KOPT-K1 (cell line): Measurements from ENCODE around the gene ACTL7A.

Source experiments
- H3K27ac ChIP-seq: fragments of 200-600 bp; sonication (generic); 2 replicates; pipeline ENCODE4 v1.5.1; 2016; ENCODE audit warnings: antibody characterized with exemption, mild to moderate bottlenecking, low read depth, low read length; ENCODE audit not compliant: poor library complexity, severe bottlenecking
- H3K36me3 ChIP-seq: fragments of 200-600 bp; sonication (generic); 2 replicates; pipeline ENCODE4 v1.5.1; 2017; ENCODE audit warnings: antibody characterized with exemption, mild to moderate bottlenecking, low read length, moderate library complexity; ENCODE audit not compliant: insufficient read depth
- H3K9me3 ChIP-seq: fragments of 200-600 bp; sonication (generic); 2 replicates; pipeline ENCODE4 v1.5.1; 2017; ENCODE audit warnings: antibody characterized with exemption, low read length, mild to moderate bottlenecking; ENCODE audit not compliant: insufficient read depth, poor library complexity, severe bottlenecking

Gene ACTL7A

DNA sequence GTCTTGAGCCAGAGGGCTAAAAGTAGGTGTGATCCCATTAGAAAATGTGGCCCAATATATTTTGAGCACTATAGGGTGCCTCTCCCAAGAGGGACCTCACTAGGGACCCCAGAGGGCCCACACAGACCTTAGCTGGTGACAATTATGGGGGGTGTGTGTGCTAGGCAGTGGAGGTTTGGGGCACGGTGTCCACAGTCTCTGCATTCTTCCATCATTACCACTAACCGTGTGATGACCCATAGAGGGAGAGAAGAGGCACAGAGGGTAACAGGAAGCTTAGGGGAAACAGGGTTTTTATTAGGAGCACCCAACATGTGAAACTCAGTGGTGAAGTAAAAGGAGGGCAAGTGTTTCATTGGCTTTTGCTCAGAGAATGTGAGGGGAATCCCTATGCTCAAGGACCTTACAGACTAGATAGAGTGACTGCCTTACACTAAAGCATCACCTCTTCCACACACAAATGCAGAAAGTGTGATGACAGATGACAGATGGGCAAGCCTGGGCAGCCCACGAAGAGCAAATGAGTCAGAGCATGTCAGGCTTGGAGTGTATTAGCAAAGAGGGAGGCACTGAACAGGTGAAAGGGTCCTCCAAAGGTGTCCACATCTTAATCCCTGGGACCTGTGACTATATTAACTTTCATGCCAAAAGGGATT is 2.5 kb upstream of the ACTL7A start:
- no peaks in the 10 kb centered on the region for H3K9me3 ChIP-seq
- H3K36me3 ChIP-seq: no peaks in the 10 kb centered on the region
- no peak overlapping the region for H3K27ac ChIP-seq

DNA sequence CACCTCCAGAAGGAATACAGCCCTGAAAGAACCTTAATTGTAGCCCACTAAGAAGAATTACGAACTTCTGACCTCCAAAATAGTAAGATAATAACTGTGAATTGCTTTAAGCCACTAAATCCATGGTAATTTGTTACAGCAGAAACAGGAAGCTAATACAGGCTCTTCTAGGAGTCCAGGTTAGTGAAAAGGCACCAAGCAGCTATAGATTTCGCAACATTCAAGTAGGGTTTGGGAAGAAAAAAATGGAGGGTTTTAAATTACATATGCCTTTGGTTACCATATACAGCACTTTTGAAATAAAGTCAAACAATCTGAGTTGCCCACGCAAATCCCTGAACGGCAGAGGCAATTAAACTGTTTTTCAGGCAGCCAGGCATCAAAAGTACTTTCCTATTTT is 1.7 kb upstream of the ACTL7A start:
- H3K9me3 ChIP-seq: no peaks in the 10 kb centered on the region
- no peak overlapping the region for H3K27ac ChIP-seq
- no peaks in the 10 kb centered on the region for H3K36me3 ChIP-seq

DNA sequence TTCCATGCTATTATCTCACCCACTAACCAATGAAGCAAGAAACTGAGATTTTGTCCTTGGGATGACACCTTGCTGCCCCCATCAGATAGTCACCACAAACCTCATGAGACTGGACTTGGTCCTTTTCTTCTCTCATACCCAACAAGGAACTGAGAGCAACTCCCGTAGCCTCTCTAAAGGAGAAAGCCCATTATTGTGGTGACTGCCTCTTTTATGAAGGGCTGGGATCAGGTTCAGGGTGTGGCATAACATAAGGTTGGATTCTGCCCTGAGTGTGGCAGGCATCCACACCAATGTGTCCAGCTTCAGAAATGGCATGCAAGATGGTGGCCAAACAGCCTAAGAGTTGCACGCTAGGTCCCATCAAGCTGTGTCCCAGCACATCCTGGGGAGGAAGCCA is 1.3 kb upstream of the ACTL7A start:
- Histone ChIP-seq H3K9me3 (no peaks in the 10 kb centered on the region), H3K27ac (no peak overlapping the region), H3K36me3 (no peaks in the 10 kb centered on the region)

DNA sequence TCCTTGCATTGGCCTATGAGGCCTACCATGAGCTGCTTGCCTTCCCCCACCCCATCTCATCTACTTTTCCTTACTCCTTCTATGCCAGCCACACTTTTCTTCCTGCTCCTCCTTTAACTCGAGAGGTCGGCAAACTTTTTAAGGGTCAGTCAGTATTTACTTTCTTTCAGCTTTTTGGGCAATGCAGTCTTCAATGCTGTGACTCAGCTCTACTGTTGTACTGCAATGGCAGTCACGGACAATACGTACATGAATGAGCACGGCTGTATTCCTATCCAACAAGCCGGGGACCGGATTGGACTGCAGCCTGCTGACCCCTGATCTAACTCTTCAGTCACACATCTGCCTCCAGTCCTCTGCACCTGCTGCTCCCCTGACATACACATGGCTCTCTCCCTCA is 602 bp upstream of the ACTL7A start:
- Histone ChIP-seq H3K36me3 (no peaks in the 10 kb centered on the region), H3K9me3 (no peaks in the 10 kb centered on the region), H3K27ac (no peak overlapping the region)

DNA sequence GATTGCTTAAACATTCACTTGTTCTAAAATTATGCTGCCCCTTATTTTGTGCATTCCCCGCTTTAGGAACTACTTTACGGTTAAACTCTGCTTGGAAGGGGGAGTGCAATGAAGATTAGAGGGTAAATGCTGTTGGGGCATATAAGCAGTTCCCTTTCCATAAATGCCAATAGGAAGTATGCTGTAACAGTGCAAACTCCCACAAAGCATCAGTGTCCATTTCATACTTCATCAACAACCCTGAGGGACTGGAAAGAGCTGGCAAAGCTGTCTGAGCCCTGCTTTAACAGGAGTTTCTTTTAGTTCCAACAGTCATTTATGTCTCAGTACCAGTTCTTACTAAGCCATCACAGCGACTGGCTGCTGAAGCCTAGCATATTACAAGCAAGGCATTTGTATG is 1.8 kb downstream of the ACTL7A start:
- H3K36me3 ChIP-seq: peaks cover 8% of the 10 kb centered on the region
- H3K9me3 ChIP-seq: no peaks in the 10 kb centered on the region
- no peak overlapping the region for H3K27ac ChIP-seq

DNA sequence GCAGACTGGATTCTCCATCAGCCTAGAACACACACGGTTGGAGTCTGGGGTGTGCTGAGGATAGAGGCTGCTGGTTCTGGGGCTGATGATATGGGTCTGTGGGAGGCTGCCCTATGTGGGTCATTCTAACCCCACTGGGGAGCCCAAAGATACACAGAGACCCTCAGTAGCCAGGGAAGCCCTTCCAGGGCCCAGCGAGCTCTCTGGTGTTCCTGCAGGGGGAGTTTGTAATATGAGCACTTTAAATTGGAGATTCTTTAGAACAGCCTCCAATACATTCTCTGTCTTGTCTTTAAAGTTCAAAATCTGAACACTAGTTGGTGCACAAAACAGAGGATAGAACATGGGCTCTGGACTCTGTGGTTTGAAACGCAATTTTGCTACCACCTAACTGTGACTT is 2.4 kb downstream of the ACTL7A start:
- Histone ChIP-seq H3K27ac (no peak overlapping the region), H3K36me3 (peaks cover 11% of the 10 kb centered on the region), H3K9me3 (no peaks in the 10 kb centered on the region)

DNA sequence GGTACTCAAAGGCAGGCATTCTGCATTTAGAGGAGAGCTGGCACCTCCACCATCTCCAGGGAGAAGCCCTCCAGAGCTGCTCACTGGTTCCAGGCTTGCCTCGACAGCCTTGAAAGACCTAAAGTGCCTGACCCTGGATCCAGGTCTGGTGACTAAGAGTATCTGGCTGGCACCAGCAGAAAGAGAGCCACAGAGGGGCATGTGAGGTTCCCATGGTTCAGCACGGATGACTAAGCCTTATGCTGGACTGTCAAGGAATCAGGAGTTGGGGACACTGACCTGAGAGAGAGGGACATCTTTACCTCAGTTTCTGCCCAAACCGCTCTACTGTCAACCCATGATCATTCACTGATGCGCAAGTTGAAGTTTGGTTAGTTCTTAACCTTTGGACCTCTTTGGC is 3.0 kb downstream of the ACTL7A start:
- Histone ChIP-seq H3K27ac (no peak overlapping the region), H3K36me3 (peaks cover 11% of the 10 kb centered on the region), H3K9me3 (no peaks in the 10 kb centered on the region)

DNA sequence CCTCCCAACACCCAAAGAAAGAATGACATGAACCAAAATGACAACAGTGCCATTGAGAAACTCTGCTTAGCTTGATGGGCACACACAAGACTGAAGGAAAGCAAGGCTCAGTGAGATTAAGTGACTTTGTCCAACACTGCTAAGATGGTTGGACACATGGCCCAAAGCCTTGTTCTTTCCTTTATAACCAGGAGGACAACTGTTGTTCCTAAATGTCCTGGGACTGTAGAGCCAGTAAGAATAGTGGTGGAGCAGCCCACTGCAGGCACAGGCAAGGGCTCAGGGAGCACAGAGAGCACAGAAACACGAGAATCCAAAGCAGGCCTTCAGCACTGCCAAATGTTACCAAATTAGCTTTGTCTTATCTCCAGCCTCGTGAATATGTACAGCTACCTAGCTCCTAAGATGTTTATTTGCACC is 3.9 kb downstream of the ACTL7A start:
- Histone ChIP-seq H3K36me3 (peaks cover 18% of the 10 kb centered on the region), H3K9me3 (no peaks in the 10 kb centered on the region), H3K27ac (no peak overlapping the region)

DNA sequence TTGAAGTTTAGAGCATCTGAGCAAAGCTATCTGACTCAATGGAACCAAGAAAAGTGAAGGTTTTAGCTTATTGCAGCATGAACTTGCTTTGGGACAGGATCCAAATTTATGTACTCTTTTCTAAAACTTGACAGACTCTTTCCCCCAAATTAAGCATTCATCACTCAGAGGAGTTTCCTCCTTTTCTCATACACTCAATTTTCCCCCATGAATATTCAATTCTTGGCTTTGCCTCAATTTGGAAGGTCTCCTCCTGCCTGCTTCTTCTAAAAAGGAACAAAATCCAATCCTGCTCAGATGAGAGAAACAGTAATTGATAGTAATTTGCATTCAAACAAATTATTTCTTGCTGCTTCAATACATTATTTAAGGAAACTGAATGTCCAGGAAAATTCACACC is 5.0 kb downstream of the ACTL7A start:
- no peak overlapping the region for H3K27ac ChIP-seq
- peaks cover 29% of the 10 kb centered on the region for H3K36me3 ChIP-seq

DNA sequence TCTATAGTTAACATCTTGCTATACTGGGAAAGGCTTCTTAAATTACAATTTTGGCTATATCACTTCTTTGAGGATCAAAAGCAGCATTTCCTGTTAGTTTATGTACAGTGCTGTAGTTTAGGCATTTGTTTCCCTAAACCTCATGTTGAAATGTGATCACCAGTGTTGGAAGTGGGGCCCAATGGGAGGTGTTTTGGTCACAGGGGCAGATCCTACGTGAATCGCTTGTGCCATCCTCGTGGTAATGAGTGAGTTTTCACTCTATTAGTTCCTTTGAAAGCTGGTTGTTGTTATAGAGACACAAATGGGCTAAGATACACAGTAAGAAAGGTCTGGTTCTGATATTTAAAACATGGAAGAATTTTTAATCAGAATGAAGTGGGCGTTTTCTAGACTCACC is 5.8 kb downstream of the ACTL7A start:
- H3K36me3 ChIP-seq: peaks cover 33% of the 10 kb centered on the region

More for the DNA sequence above, 5.0 kb downstream of the ACTL7A start:
- H3K9me3 ChIP-seq: no peaks in the 10 kb centered on the region

DNA sequence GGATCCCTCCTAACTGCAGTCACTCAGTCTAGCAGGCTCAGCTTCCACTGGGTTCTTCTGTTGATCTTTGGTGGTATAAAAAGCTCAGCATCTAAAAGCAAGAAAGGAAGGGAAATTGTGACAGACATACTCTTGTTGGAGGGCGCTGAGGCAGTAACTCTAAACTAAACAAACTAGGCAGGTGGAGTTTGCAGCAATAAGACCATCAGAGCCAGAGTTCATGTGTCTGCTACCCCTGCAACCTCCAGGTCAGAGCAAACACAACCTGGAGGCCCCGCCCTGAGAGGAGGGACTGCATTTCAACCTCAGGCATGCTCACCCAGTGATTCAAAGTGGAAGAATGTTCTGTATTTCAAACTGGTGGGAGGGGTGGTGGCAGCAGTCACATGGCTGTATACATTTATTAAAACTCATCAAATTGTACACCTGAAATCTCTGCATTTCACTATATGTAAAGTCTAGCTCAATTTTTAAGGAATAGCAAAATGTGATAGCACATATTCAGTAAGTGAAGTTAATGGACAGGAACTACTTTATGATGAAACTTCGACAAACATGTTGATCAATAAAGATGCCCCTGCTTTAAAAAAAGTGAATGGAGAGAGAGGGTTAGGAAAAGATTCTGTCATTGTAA is 7.1 kb downstream of the ACTL7A start:
- no peaks in the 10 kb centered on the region for H3K9me3 ChIP-seq
- H3K36me3 ChIP-seq: peaks cover 47% of the 10 kb centered on the region
- no peak overlapping the region for H3K27ac ChIP-seq

More for the DNA sequence above, 5.8 kb downstream of the ACTL7A start:
- no peaks in the 10 kb centered on the region for H3K9me3 ChIP-seq
- H3K27ac ChIP-seq: no peak overlapping the region

DNA sequence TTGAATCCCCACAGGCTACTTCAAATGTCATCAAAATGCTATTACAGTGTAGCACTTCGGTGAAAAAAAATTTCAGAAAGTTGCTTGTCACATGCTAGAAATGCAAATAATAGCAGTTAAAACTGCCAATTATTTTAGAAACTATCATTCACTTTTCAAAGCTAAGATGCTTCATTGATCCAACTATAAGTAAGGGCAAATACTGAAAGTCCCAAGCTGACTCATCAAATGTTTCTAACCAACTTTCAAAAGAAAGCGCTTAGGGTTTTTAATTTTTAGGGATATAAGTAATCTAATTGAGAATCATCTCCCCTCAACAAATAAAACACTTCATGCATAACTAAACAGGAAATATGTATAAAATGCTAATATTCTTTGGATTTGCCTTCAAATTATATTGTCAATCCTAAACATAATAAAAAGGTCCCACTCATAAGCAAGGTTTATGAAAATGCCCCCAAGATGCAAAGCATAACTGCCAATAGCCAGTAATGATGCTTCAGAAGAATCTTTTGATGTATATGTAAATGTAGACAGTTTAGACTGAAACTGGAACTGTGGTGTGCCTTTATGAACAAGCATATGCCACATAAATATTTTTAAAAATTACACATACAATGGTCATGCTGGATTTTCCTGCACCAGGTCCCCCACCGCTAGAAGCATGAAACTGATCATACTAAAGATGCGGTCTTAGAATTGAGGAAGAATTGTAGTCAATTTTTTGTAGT is 12.2 kb downstream of the ACTL7A start:
- Histone ChIP-seq H3K36me3 (peaks cover 84% of the 10 kb centered on the region), H3K27ac (no peak overlapping the region)

DNA sequence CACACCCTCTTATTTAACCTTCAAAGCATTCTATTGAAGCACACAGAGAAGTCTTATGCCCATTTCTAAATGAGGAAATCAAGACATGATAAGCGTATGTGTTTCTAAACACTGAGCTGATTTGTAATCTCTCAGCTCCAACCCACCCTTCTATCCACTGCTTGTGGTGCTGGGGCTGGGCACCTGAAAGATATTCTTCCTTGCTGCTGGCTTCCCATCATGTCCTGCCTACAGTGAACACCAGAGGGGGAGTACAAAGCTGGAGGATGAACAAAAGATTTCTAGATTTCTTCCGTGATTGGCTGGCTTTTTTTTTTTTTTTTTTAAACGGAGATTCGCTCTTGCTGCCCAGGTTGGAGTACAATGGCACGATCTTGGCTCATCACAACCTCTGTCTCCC is 14.4 kb downstream of the ACTL7A start:
- Histone ChIP-seq H3K36me3 (peaks cover 94% of the 10 kb centered on the region), H3K9me3 (no peaks in the 10 kb centered on the region), H3K27ac (no peak overlapping the region)

More for the DNA sequence above, 12.2 kb downstream of the ACTL7A start:
- no peaks in the 10 kb centered on the region for H3K9me3 ChIP-seq

DNA sequence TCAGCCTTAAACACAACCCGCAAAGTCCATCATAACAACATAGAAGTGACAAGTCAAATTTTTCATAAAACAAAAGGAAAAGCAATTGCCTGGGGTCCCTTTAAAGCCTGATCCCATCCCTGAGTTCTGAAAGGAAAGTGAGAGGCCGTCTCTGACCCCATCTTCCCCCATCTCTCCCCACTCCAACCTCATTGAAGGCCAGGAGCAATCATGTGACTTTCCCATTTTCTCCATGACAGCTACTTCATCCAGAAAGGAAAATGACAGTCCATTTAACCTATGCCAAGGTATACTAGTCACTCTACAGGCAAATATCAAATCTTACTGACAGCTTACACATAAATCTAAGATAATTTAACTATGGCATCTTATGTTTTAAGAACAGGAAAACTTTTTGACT is 15.5 kb downstream of the ACTL7A start:
- Histone ChIP-seq H3K9me3 (no peaks in the 10 kb centered on the region), H3K36me3 (peaks cover 96% of the 10 kb centered on the region), H3K27ac (no peak overlapping the region)

DNA sequence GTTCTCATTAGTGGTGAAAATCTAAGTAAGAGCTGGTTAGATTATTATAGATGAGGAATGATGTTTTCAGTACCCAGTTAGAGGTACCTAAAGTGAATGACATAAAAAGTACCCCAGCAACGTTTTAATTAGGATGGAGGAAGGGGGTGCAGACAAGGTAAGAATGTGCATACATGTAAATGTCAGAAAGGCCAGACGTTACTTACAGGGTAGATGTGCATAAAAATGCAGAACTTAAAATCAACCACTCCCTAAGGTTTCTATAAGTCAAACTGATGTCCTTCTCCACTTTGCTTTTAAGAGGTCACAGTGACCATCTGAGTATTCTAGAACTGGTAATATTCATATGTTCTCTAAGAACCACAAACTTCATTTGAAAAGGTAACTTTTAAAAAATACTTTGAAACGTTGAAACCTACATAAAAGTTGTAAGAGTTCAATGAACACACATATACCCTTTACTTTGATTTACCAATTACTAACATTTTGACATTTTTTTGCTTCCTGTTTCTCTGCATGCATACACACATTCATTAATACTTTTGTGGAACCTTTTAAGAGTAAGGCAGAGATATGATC is 18.8 kb downstream of the ACTL7A start:
- Histone ChIP-seq H3K27ac (no peak overlapping the region), H3K36me3 (peaks cover 84% of the 10 kb centered on the region)

More for the DNA sequence above, 18.8 kb downstream of the ACTL7A start:
- H3K9me3 ChIP-seq: no peaks in the 10 kb centered on the region
